Calu3 (cell line): Measurements from ENCODE around the gene FOXN4. TPM values are rescaled to one million over a fixed set of nuclear protein-coding genes. Genes with fewer than 3 reads are reported as not detected.

ENCODE experiments used
- BruUV-seq: library from RNA; stranded (reverse); fragments of 400-500 nt; replicated peaks from 2 replicates; lab custom pipeline; 2021; lab: Mats Ljungman, UMichigan
- CTCF ChIA-PET: fragments of 300-600 bp; sonication (Branson Sonifier 250); formaldehyde crosslinking; loops from one replicate; lab custom pipeline; 2022; ENCODE audit warnings: antibody characterized with exemption; lab: Charles Lee
- DNase-seq: peaks from one replicate; pipeline ENCODE4 v3.0.0; 2022
- H3K27ac Mint-ChIP-seq: one replicate; pipeline ENCODE4 v1.8.0; 2022; ENCODE audit warnings: mixed read lengths; ENCODE audit not compliant: unreplicated experiment
- H3K27me3 Mint-ChIP-seq: one replicate; pipeline ENCODE4 v1.8.0; 2022; ENCODE audit warnings: mixed read lengths; ENCODE audit not compliant: unreplicated experiment
- H3K36me3 Mint-ChIP-seq: one replicate; pipeline ENCODE4 v1.8.0; 2022; ENCODE audit warnings: mild to moderate bottlenecking, moderate library complexity, mixed read lengths; ENCODE audit not compliant: insufficient read depth, unreplicated experiment
- H3K4me1 Mint-ChIP-seq: one replicate; pipeline ENCODE4 v1.8.0; 2022; ENCODE audit warnings: mild to moderate bottlenecking, low read depth, mixed read lengths; ENCODE audit not compliant: unreplicated experiment
- H3K4me3 Mint-ChIP-seq: one replicate; pipeline ENCODE4 v1.8.0; 2022; ENCODE audit warnings: mild to moderate bottlenecking, low read depth, moderate library complexity, mixed read lengths; ENCODE audit not compliant: unreplicated experiment
- H3K9me3 Mint-ChIP-seq: one replicate; pipeline ENCODE4 v1.8.0; 2022; ENCODE audit warnings: low read depth, mixed read lengths; ENCODE audit not compliant: unreplicated experiment
- intact Hi-C: fragments of 100-400 bp; cut with micrococcal nuclease; formaldehyde crosslinking; loops from one replicate; pipeline ENCODE4 v1.10.0; 2022; ENCODE audit not compliant: unreplicated experiment
- total RNA-seq: library from RNA; stranded (reverse); gene quantifications from 2 replicates; pipeline ENCODE4 v1.2.3, GENCODE V29; 2022
- TF ChIP-seq, protein P1 (sequence below): fragments of 200-600 bp; IDR thresholded peaks from one replicate; pipeline ENCODE4 v1.8.0; 2022; ENCODE audit warnings: antibody characterized with exemption; ENCODE audit not compliant: unreplicated experiment

Gene FOXN4
- total RNA-seq, 1 experiment from 2014 or later, result not detected

DNA sequence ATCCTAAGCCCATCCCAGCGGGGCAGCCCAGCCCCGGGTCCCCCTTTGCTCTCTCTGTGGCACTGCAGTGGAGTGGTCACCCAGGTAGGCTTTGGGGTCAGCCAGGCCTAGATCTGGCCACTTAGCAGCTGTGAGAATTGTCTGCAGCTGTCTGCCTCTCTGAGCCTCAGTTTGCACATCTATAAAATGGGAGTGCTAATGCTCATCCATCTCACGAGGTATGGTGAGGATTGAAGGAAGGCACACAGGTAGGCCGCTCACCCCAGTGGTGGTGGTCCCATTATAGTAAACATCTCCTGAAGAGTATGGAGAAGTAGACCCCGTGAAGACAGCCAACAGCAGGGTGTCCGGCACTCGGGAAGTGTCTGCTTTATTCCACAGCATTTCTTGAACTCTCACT, 9.2 kb downstream of the FOXN4 start:
- no peaks in the 10 kb centered on the region for H3K4me1 Mint-ChIP-seq
- BruUV-seq, result no TSS peak
- no peaks in the 10 kb centered on the region for H3K9me3 Mint-ChIP-seq
- H3K36me3 Mint-ChIP-seq, result no peaks in the 10 kb centered on the region
- DNase-seq, result no peak
- no peak overlapping the region for H3K27ac Mint-ChIP-seq
- H3K27me3 Mint-ChIP-seq, result peaks cover 83% of the 10 kb centered on the region
- intact Hi-C loops, result no loop called here
- TF ChIP-seq, protein P1, sequence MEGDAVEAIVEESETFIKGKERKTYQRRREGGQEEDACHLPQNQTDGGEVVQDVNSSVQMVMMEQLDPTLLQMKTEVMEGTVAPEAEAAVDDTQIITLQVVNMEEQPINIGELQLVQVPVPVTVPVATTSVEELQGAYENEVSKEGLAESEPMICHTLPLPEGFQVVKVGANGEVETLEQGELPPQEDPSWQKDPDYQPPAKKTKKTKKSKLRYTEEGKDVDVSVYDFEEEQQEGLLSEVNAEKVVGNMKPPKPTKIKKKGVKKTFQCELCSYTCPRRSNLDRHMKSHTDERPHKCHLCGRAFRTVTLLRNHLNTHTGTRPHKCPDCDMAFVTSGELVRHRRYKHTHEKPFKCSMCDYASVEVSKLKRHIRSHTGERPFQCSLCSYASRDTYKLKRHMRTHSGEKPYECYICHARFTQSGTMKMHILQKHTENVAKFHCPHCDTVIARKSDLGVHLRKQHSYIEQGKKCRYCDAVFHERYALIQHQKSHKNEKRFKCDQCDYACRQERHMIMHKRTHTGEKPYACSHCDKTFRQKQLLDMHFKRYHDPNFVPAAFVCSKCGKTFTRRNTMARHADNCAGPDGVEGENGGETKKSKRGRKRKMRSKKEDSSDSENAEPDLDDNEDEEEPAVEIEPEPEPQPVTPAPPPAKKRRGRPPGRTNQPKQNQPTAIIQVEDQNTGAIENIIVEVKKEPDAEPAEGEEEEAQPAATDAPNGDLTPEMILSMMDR, result no peak
- CTCF ChIA-PET, result no interaction called here
- H3K4me3 Mint-ChIP-seq, result no peak overlapping the region

DNA sequence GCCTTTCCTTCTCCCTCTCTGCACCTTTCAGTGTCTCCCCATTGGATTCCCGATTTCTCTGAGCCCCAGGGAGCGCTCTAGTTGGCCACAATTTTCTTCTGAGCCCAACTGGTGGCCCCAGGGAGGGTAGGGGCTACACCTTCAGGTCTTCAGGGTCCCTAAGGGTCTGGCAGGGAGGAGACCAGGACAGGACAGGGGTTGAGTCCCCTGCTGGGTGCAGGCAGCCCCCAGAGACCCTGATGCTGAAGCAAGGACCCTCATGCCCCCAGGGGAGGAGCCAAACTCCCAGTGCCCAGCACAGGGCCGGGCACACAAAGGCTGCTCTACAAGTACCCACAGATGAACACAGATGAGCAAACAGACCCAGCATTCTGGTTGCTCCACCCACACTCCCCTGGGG, 12.7 kb downstream of the FOXN4 start:
- no peak overlapping the region for H3K27ac Mint-ChIP-seq
- H3K4me3 Mint-ChIP-seq, result no peak overlapping the region
- H3K4me1 Mint-ChIP-seq, result no peaks in the 10 kb centered on the region
- CTCF ChIA-PET, result no interaction called here
- no peak for DNase-seq
- H3K27me3 Mint-ChIP-seq, result peaks cover 80% of the 10 kb centered on the region
- BruUV-seq, result no TSS peak
- no peaks in the 10 kb centered on the region for H3K9me3 Mint-ChIP-seq
- H3K36me3 Mint-ChIP-seq, result no peaks in the 10 kb centered on the region
- TF ChIP-seq, protein P1, result no peak
- intact Hi-C loops, result no loop called here

DNA sequence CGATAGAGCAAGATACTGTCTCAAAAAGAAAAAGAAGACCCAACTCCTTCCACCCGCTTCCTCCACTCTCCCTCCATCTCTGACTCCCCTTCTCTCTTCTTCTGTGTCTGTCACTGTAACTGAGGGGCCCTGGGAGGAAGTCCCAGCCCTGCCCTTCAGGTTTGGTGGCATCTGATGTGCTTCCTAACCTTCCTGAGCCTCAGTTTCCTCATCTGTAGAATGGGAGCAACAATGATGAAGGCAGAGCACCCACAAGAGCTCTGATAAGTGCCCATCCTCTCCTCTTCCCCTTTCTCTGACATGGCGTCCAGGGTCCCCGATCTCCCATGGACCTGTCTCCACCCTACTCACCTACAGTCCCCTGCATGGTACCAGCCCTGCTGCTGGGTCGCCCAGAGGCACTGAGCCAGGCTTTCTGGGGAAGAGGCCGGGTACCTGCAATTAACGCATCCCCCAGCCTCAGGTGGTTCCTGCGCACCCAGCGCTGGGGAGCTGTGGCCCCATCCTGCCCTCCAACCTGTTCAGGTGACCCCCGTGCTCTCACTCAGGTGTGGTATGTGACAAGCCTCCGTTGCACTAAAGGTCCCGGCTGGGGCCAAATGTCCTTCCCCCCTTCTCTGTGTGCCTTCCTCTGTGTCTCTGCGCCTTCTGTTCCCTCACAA, 13.2 kb downstream of the FOXN4 start:
- no TSS peak for BruUV-seq

DNA sequence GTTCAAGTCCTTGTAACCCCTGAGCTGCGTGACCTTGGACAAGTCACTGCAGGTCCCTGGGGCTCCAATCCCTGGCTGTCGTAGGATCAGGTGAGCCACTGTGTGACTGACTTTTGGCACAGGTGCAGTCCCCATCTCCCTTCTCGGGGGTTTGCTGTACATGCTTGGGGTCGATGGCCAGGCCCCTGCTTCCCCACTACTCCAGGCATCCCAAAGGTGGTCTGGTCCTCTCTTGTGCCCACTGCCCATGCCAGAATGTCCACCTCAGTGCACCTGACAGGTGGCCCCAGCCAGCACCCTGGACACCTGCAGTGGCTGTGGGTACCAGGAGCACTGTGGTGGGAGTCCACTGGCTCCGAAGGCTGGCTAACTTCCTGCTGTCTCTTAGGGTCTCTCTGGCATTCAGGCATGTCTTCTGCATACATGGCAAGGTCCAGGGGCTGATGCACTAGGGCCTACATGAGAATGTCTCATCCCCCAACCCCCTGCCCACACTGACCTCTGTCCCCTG, 14.7 kb downstream of the FOXN4 start:
- CTCF ChIA-PET, result no interaction called here

More for the DNA sequence above, 13.2 kb downstream of the FOXN4 start:
- H3K36me3 Mint-ChIP-seq, result no peaks in the 10 kb centered on the region
- intact Hi-C loops, result no loop called here
- no peak overlapping the region for H3K4me3 Mint-ChIP-seq
- TF ChIP-seq, protein P1, result no peak
- CTCF ChIA-PET, result interaction anchor here (0.6 kb wide), 1 partner anchor 1534 kb away, joined by 4 read pairs; no protein-coding TSS in a partner anchor
- no peaks in the 10 kb centered on the region for H3K9me3 Mint-ChIP-seq
- H3K4me1 Mint-ChIP-seq, result no peaks in the 10 kb centered on the region
- H3K27me3 Mint-ChIP-seq, result peaks cover 80% of the 10 kb centered on the region
- H3K27ac Mint-ChIP-seq, result no peak overlapping the region
- DNase-seq, result no peak

More for the DNA sequence above, 14.7 kb downstream of the FOXN4 start:
- H3K27me3 Mint-ChIP-seq, result peaks cover 87% of the 10 kb centered on the region
- TF ChIP-seq, protein P1, result no peak
- no TSS peak for BruUV-seq
- intact Hi-C loops, result no loop called here
- no peak overlapping the region for H3K27ac Mint-ChIP-seq
- no peak overlapping the region for H3K4me3 Mint-ChIP-seq
- H3K9me3 Mint-ChIP-seq, result no peaks in the 10 kb centered on the region
- no peaks in the 10 kb centered on the region for H3K4me1 Mint-ChIP-seq
- no peaks in the 10 kb centered on the region for H3K36me3 Mint-ChIP-seq
- no peak for DNase-seq
